NCI-H2081 (cell line): ENCODE data around the gene NDUFS4.
"Not testable (repeated sequence)": the region's sequence is repeated elsewhere in the genome, so short reads cannot be mapped to it uniquely, and the experiment has no call there.

ENCODE experiments used
- DNase-seq, 2 experiments: peaks; one replicate each; lab custom pipeline; 2025; lab: John Stamatoyannopoulos, UW

NDUFS4 gene

GRCh38 chr5:53575831-53576230 lies 15.4 kb downstream of the NDUFS4 start:
- no peak for DNase-seq

DNA sequence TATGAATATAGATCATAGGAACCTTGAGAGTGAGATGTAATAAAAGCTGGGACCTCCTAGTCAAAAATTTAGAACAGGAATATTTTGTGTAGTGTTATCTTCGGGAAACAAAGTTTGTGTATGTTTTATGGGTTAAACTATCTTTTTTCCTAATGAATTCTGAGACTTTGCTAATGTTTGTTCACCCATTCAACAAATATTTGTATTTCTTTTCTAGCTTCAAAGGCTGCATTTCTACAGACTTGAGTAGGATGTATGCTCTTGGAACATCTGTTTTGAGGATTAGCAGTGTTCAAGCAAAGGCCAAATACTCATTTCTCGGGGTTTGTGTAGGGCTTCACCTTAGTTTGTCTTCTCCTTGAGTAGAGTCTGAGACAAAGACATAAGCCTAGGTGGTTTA lies 16.2 kb downstream of the NDUFS4 start:
- no peak for DNase-seq

DNA sequence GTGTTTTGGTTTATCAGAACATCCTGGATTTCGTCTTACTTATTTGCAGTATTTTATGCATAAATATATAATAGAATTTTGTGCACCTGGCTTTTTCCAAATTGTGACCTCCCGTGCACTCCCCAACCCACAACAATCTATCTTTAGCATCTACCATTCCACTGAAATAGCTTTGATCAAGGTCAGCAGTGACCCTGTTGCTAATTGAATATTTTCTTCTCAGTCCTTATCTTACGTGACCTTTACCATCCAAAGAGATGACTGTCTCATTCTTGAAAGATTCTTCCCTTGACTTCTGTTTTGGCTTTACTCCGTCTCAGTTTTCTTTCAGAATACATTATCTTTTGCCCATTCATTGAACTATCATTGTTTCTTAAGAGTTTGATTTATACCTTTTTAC lies 18.4 kb downstream of the NDUFS4 start:
- no peak for DNase-seq

DNA sequence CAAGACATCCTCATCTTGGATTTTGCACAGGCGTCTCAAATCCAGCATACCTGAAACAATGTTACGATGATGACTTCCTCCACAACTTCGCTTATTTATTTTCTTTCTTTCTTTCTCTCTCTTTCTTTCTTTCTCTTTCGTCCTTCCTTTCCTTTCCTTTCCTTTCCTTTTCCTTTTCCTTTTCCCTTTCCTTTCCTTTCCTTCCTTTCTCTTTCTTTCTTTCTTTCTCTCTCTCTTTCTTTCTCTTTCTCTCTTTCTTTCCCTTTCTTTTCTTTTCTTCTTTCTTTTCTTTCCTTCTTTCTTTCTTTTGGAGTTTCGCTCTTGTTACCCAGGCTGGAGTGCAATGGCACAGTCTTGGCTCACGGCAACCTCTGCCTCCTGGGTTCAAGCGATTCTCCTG lies 20.1 kb downstream of the NDUFS4 start:
- no peak for DNase-seq

- DNase-seq = no peak
These were observed 21.8 kb downstream of the NDUFS4 start for GRCh38 chr5:53582225-53582624.

DNA sequence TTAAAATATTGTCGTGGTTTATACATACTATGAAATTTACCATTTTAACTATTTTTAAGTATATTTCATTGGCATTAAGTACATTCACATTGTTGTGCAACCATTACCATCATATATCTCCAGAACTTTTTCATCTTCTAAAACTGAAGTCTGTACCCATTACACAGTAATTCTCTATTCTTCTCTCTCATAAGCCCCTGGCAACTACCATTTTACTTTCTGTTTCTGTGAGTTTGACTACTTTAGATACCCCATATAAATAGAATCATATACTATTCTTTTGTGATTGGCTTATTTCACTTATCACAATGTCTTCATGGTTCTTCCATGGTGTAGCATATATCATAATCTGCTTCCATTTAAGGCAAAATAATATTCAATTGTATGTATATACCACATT lies 30.3 kb downstream of the NDUFS4 start:
- DNase-seq = no peak

GRCh38 chr5:53594419-53594818 lies 34.0 kb downstream of the NDUFS4 start:
- DNase-seq = no peak

DNA sequence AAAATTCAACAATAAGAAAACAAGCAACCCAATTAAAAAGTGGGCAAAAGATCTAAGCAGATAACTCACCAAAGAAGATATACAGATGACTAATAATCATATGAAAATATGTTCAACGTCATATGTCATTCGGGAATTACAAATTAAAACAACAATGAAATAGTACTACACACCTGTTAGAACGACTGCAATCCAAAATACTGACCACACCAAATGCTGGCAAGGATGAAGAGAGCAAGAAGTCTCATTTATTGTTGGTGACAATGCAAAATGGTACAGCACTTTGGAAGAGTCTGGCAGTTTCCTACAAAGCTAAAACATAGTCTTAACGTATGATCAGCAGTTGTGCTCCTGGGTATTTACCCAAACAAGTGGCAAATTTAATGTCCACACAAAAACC lies 37.5 kb downstream of the NDUFS4 start:
- no peak for DNase-seq

- no peak for DNase-seq
These were observed 41.1 kb downstream of the NDUFS4 start for GRCh38 chr5:53601570-53601969.

DNA sequence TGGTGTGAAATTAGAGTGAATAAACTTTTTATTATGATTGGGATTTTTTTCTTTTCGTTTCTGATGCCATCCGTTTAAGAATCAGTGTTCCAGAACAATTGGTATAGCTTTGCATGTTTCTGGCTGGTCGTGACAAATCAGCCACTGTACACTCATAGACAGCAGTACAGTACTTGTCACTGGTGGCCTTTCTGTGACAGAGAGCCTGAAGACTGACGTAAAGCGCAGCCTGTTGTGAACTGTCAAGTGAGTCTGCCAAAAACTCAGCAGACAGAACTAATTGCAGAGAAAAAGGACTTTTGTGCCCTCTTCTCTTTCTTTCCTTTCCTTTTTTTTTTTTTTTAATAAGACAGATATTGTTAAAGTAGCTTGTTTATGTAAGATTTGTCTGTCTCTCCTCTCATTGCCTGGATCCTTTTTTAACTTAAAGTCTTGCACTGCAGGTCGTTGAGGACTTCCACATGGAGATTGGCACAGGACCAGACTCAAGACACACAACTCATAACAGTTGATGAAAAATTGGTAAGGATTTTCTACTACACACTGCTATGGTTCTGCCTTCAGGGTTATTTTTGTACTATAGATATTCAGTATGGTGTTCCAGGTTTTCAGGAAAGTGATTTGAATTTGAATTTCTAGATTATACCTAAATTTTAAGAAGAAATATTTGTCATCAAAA lies 42.7 kb downstream of the NDUFS4 start:
- no peak for DNase-seq

- DNase-seq = no peak
These were observed 43.9 kb downstream of the NDUFS4 start for GRCh38 chr5:53604309-53604708.

DNA sequence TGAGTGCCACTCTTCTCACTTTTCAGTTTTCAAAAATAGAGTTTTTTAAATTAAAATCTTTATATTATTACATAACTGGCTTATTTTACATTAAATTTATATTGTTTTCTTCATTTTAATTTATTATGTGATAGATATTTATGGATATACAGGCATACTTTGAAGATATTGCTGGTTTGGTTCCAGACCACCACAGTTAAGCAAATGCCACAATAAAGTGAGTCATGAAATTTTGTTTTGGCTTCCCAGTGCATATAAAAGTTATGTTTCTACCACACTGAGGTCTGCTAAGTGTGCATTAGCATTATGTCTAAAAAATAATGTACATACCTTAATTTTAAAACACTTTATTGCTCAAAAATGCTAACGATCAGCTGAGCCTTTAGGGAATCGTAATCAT lies 47.4 kb downstream of the NDUFS4 start:
- DNase-seq = no peak

DNA sequence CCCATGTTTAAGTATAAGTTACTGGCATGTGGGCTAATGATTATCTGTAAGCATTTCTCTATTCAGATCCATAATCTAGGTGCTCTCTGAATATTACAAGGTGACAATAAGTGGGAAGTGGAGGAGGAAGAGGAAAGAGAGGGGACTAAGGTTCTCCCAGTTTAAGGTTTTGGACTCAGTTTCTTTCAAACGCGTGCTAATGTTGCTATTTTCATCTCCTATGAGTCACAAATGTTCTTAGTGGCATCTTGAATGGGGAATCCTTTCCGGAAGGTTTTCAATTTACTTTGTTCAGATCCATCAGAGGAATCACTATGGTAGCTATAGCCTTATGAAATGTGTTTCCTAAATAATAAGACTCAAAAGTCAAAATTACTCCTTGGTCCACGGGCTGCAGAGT lies 48.5 kb downstream of the NDUFS4 start:
- DNase-seq = not testable (repeated sequence)

DNA sequence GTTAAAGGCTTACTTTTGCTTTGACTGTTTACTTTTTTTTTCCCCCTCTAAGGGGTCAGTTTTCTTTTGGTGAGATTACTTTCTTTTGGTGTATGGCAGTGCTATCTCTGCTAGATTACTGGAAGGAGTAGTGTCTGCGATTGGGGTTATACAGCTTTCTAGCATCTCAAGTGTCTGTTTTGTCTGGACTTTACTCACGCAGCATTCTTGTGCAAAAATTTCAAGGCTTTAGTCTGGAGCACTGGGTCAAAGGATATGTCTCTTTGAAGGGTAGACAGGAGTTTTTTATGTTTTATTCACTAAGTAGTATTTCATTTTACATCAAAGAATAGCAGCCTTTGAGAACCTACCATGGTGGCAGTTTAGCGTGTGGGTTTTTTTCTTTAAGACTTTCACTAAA lies 52.6 kb downstream of the NDUFS4 start:
- no peak for DNase-seq

DNA sequence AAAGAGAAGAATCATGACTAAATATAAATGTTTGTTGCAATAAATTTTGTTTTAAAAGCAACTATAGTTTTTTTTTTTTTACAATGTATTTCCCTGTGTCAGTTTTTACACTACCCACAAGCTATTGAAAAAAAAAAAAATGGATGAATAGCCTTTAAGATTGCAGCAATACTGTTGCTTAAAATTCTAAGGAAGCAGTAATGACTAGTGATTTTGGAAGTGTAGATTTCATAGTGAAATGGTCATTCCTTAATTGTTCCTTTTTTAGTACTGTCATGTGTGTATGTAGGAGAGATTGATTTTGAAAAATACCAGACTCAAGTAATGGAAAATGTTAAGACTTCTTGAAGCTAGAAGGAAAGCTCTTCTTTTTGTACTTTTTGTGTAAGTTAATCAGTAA lies 53.1 kb downstream of the NDUFS4 start:
- no peak for DNase-seq

DNA sequence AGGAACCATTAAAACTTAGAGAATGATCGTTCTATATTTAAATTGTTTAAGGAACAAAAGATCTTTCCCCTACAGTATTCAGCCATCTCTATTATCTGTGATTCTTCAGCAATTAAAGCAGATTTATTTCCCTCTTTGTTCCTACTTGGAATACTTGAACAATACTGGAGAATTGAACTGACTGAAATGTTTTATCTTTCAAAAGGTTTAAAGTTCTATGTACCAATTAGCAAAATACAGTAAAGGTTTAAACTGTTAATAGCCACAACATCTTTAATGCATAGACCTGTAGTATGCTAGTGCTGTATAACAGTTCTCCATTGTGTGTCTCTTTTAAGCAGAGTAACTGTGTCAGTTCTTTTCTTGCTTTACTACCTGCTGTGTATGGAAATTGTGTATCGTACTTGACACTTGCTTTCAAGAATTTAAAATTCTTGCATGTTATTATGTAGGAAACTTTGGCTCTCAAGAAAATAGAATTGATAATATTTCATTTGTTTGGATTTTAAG lies 54.0 kb downstream of the NDUFS4 start:
- DNase-seq = no peak

DNA sequence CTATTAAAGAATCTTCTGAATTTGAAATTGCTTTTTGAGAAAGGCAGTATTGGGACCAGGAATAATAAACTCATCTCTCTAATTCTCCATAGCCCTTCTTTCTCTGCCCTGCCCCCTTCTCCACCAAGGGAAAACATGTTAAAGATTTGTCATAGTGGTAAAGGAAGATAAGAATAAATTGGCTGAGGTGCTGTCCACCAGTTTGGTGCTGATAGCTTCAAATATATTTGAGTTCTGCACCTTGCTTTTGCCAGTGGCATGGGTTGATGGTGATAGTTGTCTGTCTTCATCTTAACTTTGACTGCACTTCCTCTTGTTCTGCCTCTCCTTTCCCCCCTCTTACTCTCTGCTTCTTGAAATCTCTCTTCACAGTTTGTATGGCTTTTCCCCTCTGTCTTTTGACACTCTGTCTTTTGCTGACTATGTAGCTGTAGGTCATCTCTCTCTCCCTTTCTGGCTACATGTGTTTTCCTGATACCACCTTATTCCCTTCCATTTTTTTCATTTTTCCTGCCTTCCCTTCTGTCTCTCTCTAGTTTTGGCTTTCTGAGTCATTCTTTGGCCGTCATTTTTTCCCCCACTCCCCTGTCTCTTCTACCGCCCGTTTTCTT lies 56.6 kb downstream of the NDUFS4 start:
- no peak for DNase-seq

DNA sequence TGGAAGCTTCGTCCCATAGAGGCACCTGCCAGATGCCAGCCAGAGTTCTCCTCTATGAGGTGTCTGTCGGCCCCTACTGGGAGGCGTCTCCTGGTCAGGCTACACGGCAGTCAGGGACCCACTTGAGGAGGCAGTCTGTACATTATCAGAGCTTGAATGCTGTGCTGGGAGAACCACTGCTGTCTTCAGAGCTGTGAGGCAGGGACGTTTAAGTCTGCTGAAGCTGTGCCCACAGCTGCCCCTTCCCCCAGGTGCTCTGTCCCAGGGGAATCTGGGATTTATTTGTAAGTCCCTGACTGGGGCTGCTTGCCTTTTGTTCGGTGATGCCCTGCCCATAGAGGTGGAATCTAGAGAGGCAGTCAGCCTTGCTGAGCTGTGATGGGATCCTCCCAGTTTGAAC lies 70.8 kb downstream of the NDUFS4 start:
- no peak for DNase-seq

DNA sequence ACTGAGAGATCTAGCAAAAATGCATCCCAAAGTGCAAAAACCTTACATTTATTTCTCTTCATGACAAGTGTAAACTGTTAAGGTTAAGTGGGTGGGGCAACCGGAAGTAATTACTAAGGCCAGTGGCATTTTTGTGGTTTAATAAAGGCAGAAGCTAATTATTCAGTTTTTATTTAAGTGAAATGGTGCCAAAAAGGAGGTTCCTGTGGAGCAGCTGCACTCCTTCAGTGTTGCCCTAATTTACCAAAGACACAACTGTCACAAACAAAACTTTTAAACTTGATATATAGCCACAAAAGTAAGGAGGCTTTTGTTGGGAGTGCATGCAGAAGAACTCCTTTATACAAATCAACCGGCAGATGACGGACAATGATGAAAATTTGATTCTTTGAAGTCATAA lies 81.6 kb downstream of the NDUFS4 start:
- no peak for DNase-seq

DNA sequence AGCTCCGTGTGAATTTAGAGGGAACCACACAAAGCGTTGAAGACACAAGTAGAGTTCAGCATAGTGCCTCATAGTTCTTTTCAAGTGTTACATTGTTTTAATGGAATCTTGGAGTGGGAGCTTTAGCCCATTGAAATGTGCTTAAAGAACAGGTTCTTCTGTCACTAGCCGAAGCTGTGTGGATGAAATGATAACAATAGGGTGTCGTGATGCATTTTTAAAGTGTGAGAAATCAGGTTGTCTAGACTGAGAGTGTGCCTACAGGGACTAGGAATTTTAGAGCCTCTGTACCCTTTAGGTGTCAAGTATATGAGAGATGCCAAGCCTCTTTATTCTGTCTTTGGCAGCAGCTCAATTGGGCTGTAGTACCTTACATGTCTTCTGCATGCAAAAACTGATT lies 83.0 kb downstream of the NDUFS4 start:
- DNase-seq = no peak

DNA sequence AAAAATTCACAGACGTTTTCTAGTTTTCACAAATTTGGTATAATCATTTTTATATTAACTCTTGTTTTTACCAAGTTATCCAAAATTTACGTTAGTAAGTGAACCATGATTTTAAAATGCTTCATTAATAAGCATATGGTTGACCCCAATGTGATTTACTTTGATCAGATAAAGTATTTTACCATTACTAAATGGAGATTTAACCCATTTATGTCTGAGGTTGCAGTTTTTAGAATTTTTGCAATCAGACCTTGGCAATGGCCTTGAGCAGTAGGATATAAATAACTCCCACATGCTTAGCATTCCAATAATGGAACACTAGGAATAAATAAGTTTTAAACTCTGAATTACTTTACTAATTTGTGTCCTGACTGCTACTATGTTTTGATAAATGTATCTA lies 84.6 kb downstream of the NDUFS4 start:
- DNase-seq = no peak

GRCh38 chr5:53649352-53649751 lies 88.9 kb downstream of the NDUFS4 start:
- no peak for DNase-seq

DNA sequence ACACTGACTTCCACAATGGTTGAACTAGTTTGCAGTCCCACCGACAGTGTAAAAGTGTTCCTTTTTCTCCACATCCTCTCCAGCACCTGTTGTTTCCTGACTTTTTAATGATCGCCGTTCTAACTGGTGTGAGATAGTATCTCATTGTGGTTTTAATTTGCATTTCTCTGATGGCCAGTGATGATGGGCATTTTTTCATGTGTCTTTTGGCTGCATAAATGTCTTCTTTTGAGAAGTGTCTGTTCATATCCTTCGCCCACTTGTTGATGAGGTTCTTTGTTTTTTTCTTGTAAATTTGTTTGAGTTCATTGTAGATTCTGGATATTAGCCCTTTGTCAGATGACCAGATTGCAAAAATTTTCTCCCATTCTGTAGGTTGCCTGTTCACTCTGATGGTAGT lies 100.1 kb downstream of the NDUFS4 start:
- DNase-seq = not testable (repeated sequence)

GRCh38 chr5:53665313-53665712 lies 104.9 kb downstream of the NDUFS4 start:
- not testable (repeated sequence) for DNase-seq
